Type B pancreatic cell (in vitro differentiated cells): ENCODE data around the gene OR51B6. TPM values are rescaled to one million over a fixed set of nuclear protein-coding genes. Genes with fewer than 3 reads are reported as not detected.
"Not testable (repeated sequence)": the region's sequence is repeated elsewhere in the genome, so short reads cannot be mapped to it uniquely, and the experiment has no call there.

Experiments used
- DNase-seq: peaks from one replicate; pipeline ENCODE4 v3.0.0; 2021; ENCODE audit warnings: mixed read lengths; ENCODE audit not compliant: unreplicated experiment; ENCODE audit errors: extremely low spot score
- H3K27ac Mint-ChIP-seq: 2 replicates; pipeline ENCODE4 v1.8.0; 2021; ENCODE audit warnings: mild to moderate bottlenecking, mixed read lengths
- H3K27me3 Mint-ChIP-seq: 2 replicates; pipeline ENCODE4 v1.8.0; 2021; ENCODE audit warnings: mixed read lengths
- H3K36me3 Mint-ChIP-seq: 2 replicates; pipeline ENCODE4 v1.8.0; 2021; ENCODE audit warnings: mixed read lengths
- H3K4me1 Mint-ChIP-seq: one replicate; pipeline ENCODE4 v1.8.0; 2021; ENCODE audit warnings: mixed read lengths; ENCODE audit not compliant: unreplicated experiment
- H3K4me3 Mint-ChIP-seq: 2 replicates; pipeline ENCODE4 v1.8.0; 2021; ENCODE audit warnings: mild to moderate bottlenecking, mixed read lengths
- H3K9me3 Mint-ChIP-seq: 2 replicates; pipeline ENCODE4 v1.8.0; 2021; ENCODE audit warnings: mixed read lengths
- total RNA-seq: library from RNA; stranded (reverse); gene quantifications from 2 replicates; pipeline ENCODE4 v1.2.1, GENCODE V29; 2021; ENCODE audit warnings: low replicate concordance
- TF ChIP-seq, protein P1 (sequence below): fragments of 200-600 bp; sonication (generic); conservative IDR thresholded peaks from 2 replicates; pipeline ENCODE4 v1.5.0; 2021; ENCODE audit warnings: antibody characterized with exemption, mild to moderate bottlenecking

The OR51B6 gene
- total RNA-seq, 1 donor from 2014 or later: not detected

DNA sequence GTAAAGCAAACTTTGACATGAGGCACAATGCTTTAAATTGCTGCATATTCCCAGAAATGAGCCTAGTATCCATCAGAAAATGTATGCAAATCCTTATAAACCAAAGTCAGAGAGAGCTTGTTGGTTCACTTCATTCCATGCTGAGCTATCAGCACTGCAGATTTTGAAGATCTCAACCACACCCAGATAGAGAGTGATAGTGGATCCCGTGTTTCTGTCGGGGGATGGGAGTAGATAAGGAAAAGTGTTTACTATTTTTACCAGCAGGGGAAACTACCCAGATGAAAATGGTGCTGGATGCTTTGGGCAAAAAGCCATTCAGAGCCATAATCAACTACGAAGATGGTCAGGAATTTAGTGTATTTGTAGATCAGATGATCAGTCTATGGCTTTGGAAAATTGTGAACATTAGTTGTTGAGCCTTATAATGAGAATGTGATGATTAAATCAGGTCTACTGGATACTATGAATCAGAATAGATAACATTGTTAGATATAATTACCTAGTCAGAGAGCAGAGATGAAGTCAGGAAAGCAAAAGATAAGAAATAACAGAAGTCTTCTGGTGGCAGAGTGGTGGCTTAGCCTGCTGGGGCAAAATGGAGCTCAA lies 10.8 kb downstream of the OR51B6 start:
- Mint-ChIP-seq H3K4me1 (no peaks in the 10 kb centered on the region), H3K9me3 (no peaks in the 10 kb centered on the region), H3K4me3 (no peak overlapping the region), H3K27ac (no peak overlapping the region), H3K27me3 (peaks cover 5% of the 10 kb centered on the region), H3K36me3 (no peaks in the 10 kb centered on the region)
- DNase-seq: no peak
- TF ChIP-seq, protein P1, sequence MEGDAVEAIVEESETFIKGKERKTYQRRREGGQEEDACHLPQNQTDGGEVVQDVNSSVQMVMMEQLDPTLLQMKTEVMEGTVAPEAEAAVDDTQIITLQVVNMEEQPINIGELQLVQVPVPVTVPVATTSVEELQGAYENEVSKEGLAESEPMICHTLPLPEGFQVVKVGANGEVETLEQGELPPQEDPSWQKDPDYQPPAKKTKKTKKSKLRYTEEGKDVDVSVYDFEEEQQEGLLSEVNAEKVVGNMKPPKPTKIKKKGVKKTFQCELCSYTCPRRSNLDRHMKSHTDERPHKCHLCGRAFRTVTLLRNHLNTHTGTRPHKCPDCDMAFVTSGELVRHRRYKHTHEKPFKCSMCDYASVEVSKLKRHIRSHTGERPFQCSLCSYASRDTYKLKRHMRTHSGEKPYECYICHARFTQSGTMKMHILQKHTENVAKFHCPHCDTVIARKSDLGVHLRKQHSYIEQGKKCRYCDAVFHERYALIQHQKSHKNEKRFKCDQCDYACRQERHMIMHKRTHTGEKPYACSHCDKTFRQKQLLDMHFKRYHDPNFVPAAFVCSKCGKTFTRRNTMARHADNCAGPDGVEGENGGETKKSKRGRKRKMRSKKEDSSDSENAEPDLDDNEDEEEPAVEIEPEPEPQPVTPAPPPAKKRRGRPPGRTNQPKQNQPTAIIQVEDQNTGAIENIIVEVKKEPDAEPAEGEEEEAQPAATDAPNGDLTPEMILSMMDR: no peak

DNA sequence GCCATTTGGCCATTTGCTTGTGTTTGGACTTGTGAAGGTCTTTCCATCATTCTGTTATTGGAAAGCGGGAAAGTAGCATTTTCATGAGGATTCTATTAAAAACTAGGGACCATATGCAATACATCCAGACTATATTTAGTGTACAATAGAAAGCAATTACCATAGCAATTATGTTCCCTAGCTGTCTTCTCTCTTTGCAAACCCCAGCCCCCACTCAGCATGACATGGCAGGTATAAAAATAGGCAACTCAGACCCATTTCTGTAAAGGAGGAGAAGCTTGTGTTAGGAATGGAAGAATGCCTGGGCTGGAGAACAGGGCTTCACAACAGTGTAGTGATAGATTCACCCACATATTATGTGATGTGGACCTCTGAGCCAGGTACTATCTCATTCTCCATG lies 12.4 kb downstream of the OR51B6 start:
- H3K4me1 Mint-ChIP-seq: no peaks in the 10 kb centered on the region
- H3K27ac Mint-ChIP-seq: no peak overlapping the region
- no peak overlapping the region for H3K4me3 Mint-ChIP-seq
- peaks cover 5% of the 10 kb centered on the region for H3K27me3 Mint-ChIP-seq
- TF ChIP-seq, protein P1: no peak
- H3K36me3 Mint-ChIP-seq: no peaks in the 10 kb centered on the region
- no peaks in the 10 kb centered on the region for H3K9me3 Mint-ChIP-seq
- DNase-seq: no peak

DNA sequence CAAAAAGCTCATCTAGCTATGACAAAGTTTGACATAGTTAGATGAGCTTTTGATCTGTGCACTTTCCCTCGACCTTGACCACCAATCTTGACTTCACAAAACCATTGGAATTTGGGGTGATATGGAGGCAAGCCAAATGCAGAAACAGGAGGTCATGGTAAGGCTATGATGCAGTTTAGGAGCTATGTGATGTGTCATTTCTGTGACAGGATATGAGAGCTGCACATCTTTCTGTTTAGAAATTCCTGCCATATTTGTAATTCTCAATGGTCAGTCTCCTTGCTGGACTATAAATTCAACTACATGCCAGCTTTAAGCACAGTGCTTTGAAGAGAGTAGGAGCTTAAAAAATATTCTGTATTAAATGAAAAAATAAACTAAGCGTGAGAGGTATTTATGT lies 12.9 kb downstream of the OR51B6 start:
- no peak for DNase-seq
- Mint-ChIP-seq H3K27ac (no peak overlapping the region), H3K27me3 (peaks cover 5% of the 10 kb centered on the region), H3K36me3 (no peaks in the 10 kb centered on the region), H3K9me3 (no peaks in the 10 kb centered on the region), H3K4me1 (no peaks in the 10 kb centered on the region), H3K4me3 (no peak overlapping the region)
- TF ChIP-seq, protein P1: no peak

DNA sequence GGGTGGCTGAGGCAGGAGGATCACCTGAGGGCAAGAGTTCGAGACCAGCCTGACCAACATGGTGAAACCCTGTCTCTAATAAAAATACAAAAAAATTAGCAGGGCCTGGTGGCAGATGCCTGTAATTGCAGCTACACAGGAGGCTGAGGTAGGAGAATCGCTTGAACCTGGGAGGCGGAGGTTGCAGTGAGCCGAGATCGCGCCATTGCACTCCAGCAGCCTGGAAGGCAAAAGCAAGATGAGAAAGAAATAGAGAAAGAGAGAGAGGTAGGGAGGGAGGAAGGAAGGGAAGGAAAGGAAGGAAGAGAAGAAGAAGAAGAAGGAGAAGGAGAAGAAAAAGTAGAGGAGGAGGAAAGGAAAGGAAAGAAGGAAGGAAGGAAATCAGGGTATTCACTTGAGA lies 15.1 kb downstream of the OR51B6 start:
- H3K4me3 Mint-ChIP-seq, H3K27me3 Mint-ChIP-seq, H3K4me1 Mint-ChIP-seq, DNase-seq, H3K27ac Mint-ChIP-seq, H3K36me3 Mint-ChIP-seq, H3K9me3 Mint-ChIP-seq: not testable (repeated sequence)

DNA sequence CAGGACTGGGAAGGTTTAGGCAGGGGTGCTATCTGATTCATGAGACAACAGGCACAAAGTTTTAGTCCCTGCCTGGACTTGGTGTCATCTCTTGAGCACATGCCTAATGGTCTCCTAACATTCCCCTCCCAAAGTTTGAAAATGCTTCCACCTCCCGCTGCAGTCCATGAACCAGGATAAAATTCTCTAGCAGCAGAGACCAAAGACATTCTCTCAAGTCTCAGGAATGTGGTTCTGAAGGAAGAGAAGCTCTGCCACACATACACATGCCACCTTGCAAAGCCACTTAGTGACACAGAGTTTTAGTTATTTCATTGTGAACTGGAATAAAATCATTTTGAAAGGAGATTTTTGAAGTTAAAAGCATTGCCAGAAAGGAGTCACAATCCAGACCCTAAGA lies 15.5 kb downstream of the OR51B6 start:
- H3K4me1 Mint-ChIP-seq: no peaks in the 10 kb centered on the region
- no peak for DNase-seq
- no peak overlapping the region for H3K27ac Mint-ChIP-seq
- TF ChIP-seq, protein P1: no peak
- H3K27me3 Mint-ChIP-seq: peaks cover 5% of the 10 kb centered on the region
- H3K36me3 Mint-ChIP-seq: no peaks in the 10 kb centered on the region
- no peaks in the 10 kb centered on the region for H3K9me3 Mint-ChIP-seq
- no peak overlapping the region for H3K4me3 Mint-ChIP-seq

DNA sequence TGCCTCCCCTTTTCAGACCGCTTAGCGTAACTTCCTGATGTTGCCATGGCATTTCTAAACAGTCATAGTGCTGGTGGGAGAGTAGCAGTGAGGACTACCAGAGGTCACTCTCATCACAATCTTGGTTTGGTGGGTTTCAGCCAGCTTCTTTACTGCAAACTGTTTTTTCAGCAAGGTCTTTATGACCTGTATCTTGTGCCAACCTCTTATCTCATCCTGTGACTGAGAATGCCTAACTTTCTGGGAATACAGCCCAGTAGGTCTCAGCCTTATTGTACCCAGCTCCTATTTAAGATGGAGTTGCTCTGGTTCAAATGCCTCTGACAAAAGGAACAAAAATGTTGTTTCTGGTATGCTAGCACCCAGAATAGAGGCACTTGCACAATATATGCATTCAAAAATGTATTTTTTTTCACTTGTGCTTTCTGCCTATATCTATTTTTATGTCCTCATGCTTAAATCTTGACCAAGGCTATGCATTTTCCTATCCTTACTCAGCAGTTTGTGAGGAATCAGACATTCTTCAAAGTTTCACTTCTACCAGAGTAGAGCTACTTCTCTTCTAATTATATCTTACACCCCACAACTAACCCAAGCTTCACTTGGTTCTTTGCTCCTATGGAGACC lies 16.3 kb downstream of the OR51B6 start:
- no peaks in the 10 kb centered on the region for H3K9me3 Mint-ChIP-seq
- H3K27ac Mint-ChIP-seq: no peak overlapping the region
- H3K4me1 Mint-ChIP-seq: no peaks in the 10 kb centered on the region
- H3K4me3 Mint-ChIP-seq: no peak overlapping the region
- DNase-seq: no peak
- TF ChIP-seq, protein P1: no peak
- H3K36me3 Mint-ChIP-seq: no peaks in the 10 kb centered on the region
- H3K27me3 Mint-ChIP-seq: peaks cover 5% of the 10 kb centered on the region
